Measurements from ENCODE around the gene CNMD. TPM values are rescaled to one million over a fixed set of nuclear protein-coding genes. Genes with fewer than 3 reads are reported as not detected.

CNMD gene
- total RNA-seq, 1 donor from 2014 or later, result 2.6 TPM

DNA sequence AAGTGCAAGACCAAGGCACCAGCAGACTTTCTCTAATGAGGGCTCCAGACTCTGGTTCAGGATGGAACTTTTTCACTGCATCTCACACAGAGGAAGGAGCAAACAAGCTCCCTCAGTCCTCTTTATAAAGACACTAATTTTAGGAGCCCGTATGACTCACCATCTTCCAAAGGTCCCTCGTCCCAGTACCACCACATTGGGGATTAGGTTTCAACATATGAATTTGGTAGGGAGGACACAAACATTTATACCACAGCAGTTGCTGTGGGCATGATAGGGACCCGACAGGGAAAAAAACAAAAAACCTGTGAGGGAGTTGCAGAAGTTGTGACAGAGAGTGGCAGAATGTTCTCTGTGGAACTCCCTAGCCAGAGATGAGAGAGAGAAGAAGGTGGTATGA is 6.5 kb upstream of the CNMD start:
- TF ChIP-seq, protein P1, sequence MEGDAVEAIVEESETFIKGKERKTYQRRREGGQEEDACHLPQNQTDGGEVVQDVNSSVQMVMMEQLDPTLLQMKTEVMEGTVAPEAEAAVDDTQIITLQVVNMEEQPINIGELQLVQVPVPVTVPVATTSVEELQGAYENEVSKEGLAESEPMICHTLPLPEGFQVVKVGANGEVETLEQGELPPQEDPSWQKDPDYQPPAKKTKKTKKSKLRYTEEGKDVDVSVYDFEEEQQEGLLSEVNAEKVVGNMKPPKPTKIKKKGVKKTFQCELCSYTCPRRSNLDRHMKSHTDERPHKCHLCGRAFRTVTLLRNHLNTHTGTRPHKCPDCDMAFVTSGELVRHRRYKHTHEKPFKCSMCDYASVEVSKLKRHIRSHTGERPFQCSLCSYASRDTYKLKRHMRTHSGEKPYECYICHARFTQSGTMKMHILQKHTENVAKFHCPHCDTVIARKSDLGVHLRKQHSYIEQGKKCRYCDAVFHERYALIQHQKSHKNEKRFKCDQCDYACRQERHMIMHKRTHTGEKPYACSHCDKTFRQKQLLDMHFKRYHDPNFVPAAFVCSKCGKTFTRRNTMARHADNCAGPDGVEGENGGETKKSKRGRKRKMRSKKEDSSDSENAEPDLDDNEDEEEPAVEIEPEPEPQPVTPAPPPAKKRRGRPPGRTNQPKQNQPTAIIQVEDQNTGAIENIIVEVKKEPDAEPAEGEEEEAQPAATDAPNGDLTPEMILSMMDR (conservative IDR thresholded peaks at IDR 0.05; ENCODE audit: low read depth, low read length), result no peak
- no peak for DNase-seq (ENCODE audit: low read depth)
- no peak overlapping the region for H3K4me3 ChIP-seq (ENCODE audit: low read depth, low read length)

DNA sequence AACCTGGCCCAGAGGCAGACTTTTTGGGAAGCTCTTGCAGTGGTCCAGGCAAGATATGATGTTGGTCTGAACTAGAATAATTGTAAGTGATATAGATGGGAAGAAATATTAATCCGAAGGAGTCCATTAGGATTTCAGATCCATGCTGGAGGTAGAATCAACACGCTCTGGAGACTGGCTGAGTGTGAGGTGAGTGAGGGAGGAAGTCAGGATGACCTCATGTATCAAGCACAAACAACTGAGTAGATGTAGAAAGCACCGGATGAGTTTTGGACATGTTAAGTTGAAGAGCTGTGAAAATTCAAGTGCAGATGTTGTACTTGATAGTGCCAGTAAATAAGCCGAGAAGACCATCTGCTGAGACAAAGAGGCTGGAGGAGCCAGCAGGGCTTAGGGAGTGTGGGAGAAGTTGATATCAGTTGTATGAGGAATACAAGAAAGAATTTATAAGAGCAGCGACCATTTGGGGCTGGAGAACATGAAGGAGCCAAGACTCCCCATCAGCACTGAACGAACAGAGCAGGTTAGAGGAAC is 5.3 kb upstream of the CNMD start:
- TF ChIP-seq, protein P1 (conservative IDR thresholded peaks at IDR 0.05; ENCODE audit: low read depth, low read length), result no peak
- H3K4me3 ChIP-seq (ENCODE audit: low read depth, low read length), result no peak overlapping the region
- DNase-seq (ENCODE audit: low read depth), result no peak

DNA sequence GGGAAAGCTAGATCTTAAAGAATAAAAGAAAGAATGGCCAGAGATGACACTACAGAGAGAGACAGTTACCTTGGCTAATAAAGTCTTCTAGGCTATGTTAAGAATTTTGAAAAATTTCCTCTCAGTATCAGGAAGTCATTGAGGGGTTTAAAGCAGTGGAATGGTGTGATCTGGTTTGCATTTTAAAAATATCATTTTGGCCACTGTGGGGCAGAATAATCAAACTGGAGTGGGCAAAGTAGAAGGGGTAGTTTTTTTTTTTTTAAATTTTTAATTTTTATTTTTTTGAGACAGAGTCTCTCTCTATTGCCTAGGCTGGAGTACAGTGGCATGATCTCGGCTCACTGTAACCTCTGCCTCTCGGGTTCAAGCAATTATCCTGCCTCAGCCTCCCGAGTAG is 4.4 kb upstream of the CNMD start:
- H3K4me3 ChIP-seq (ENCODE audit: low read depth, low read length), result no peak overlapping the region
- TF ChIP-seq, protein P1 (conservative IDR thresholded peaks at IDR 0.05; ENCODE audit: low read depth, low read length), result peak; percentile 24
- no peak for DNase-seq (ENCODE audit: low read depth)

DNA sequence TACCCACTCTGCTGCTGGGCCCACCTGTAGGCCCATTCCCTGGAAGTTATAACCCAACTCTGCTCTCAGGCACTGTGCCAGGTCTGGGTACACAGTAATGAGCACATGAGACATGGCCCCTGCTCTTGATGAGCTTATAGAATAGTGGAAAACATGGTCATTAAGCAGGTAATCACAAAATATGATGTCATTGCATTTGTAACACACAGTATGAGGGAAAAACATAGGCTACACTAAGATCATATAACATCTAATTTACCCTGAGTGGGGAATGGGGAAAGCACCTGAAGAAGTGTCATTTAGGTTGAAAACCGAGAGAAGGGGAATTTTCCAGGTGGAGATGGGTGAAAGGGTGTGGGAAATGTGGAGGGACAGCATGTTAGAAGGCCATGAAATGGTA is 3.9 kb upstream of the CNMD start:
- DNase-seq (ENCODE audit: low read depth), result no peak
- no peak overlapping the region for H3K4me3 ChIP-seq (ENCODE audit: low read depth, low read length)
- TF ChIP-seq, protein P1 (conservative IDR thresholded peaks at IDR 0.05; ENCODE audit: low read depth, low read length), result no peak

DNA sequence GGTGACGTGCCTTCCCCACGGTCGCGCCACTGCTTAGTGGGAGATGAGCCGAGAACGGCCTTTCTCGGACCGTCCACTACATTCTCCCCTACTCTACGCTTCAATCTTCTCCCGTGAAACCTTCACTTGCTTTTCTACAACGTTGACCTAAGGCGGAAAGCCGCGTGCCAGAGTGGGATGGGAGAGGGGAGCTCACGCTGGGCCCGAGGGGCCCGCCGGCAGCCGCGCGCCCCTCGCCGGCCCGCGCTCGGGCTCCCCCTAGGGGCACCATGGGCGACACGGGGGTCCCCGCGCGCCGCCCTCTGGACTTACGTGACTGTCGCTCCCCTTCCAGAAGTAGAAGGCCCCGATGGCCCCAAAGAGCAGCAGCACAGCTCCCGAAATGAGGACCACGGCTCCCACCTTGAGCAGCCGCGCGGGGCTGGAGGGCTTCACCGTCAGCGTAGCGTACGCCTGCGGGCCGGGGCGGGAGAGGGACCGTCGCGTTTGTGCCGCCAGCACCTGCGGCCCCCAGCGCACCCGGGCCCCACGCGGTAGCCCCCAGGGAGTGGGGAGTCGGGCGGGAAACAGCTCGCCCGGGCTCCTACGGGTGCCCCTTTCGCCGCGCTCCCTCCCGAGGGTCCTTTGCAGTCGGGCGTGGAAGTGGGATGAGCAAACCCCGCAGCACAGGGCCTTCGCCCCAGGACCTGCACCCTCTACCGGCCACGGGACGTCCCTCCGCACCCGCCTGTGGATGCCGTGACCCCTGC is 727 bp downstream of the CNMD start:
- peak overlapping the region; percentile 27 for H3K4me3 ChIP-seq (ENCODE audit: low read depth, low read length)
- TF ChIP-seq, protein P1 (conservative IDR thresholded peaks at IDR 0.05; ENCODE audit: low read depth, low read length), result peak; percentile 30
- no peak for DNase-seq (ENCODE audit: low read depth)

DNA sequence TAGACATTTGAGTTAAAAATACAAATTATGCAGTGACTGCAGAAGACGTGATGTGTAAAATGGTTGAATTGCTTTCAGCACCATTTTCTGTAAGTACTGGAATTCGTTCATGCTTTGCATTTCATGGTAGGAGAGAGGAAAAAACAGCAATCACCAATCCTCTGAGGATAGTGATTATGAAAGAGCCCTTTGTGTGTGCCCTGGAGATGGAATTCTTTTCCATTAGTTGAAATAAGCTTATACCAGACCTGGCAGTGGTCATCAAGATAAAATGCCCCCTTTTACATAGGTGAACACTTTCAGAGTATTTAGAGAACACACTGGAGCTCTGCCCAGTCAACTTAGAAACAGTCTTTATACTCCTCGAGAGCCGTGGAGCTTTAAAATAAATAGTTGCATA is 1.7 kb downstream of the CNMD start:
- DNase-seq (ENCODE audit: low read depth), result no peak
- H3K4me3 ChIP-seq (ENCODE audit: low read depth, low read length), result no peak overlapping the region
- TF ChIP-seq, protein P1 (conservative IDR thresholded peaks at IDR 0.05; ENCODE audit: low read depth, low read length), result no peak

DNA sequence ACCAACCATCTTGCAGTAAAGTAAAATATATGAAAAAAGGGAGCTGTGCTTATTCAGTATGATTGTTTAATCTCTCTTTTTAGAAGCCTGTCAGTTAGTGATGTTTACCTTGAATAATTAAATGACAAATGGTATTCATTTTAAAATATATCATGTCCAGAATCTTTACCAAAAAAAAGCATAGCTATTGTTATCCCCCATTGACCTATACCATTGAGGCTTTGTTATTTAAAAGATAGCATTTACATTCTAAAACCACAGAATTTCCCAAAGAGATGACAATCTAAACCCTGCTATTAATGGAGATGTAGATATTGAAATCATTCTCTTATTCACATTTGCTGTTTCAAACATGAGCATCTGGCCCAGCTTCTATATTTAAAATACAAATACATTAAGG is 2.2 kb downstream of the CNMD start:
- H3K4me3 ChIP-seq (ENCODE audit: low read depth, low read length), result no peak overlapping the region
- TF ChIP-seq, protein P1 (conservative IDR thresholded peaks at IDR 0.05; ENCODE audit: low read depth, low read length), result no peak
- no peak for DNase-seq (ENCODE audit: low read depth)

Measured in epithelial cell of proximal tubule (primary cell).